Measurements from ENCODE around the gene SMIM14. TPM values are rescaled to one million over a fixed set of nuclear protein-coding genes. Genes with fewer than 3 reads are reported as not detected.

The SMIM14 gene
- total and polyA plus RNA-seq, 8 donors = 52.9 to 67.8 (median 55.4) TPM

GRCh38 chr4:39631700-39632079 is 7.0 kb downstream of the SMIM14 start:
- Histone ChIP-seq H3K9me3 (no peaks in the 10 kb centered on the region), H3K36me3 (peaks cover 0 to 11% of the 10 kb centered on the region in 2 donors), H3K4me1 (peaks cover 5 to 24% of the 10 kb centered on the region in 2 donors), H3K27ac (no peak overlapping the region), H3K4me3 (no peak overlapping the region), H3K27me3 (no peaks in the 10 kb centered on the region)
- ATAC-seq (no peak), DNase-seq (no peak)
- TF ChIP-seq CTCF (IDR thresholded peaks at IDR 0.05) = no peak
- intact Hi-C loops (cut with DNase I) = loop anchor here in 1 of 2 donors (10.0 kb wide), 1 partner anchor 107 kb away; the partner anchor contains the start of gene UGDH

- DNase-seq (no peak), ATAC-seq (no peak)
- no peak overlapping the region for H3K4me3 ChIP-seq
- H3K27me3 ChIP-seq = no peaks in the 10 kb centered on the region
- H3K9me3 ChIP-seq = no peaks in the 10 kb centered on the region
- H3K36me3 ChIP-seq = peaks cover 0 to 8% of the 10 kb centered on the region in 2 donors
- intact Hi-C loops (cut with DNase I) = no loop called here
- no peak for TF ChIP-seq CTCF (IDR thresholded peaks at IDR 0.05)
- peaks cover 0 to 15% of the 10 kb centered on the region in 2 donors for H3K4me1 ChIP-seq
- no peak overlapping the region for H3K27ac ChIP-seq
Measured at GRCh38 chr4:39627413-39627812, 11.3 kb downstream of the SMIM14 start.

- no peak for TF ChIP-seq CTCF (IDR thresholded peaks at IDR 0.05)
- intact Hi-C loops (cut with DNase I) = no loop called here
- H3K4me3 ChIP-seq = no peak overlapping the region
Measured at GRCh38 chr4:39626913-39627312, 11.8 kb downstream of the SMIM14 start.

GRCh38 chr4:39626261-39626660 is 12.4 kb downstream of the SMIM14 start:
- no peak for TF ChIP-seq CTCF (IDR thresholded peaks at IDR 0.05)
- ATAC-seq = no peak

More at GRCh38 chr4:39626913-39627312, 11.8 kb downstream of the SMIM14 start:
- no peak for DNase-seq
- ATAC-seq = no peak
- H3K36me3 ChIP-seq = peaks cover 0 to 8% of the 10 kb centered on the region in 2 donors
- H3K27ac ChIP-seq = no peak overlapping the region
- H3K9me3 ChIP-seq = no peaks in the 10 kb centered on the region
- H3K27me3 ChIP-seq = no peaks in the 10 kb centered on the region
- peaks cover 0 to 16% of the 10 kb centered on the region in 2 donors for H3K4me1 ChIP-seq

GRCh38 chr4:39621582-39621981 is 17.1 kb downstream of the SMIM14 start:
- ATAC-seq = peak; percentile 93
- no peak for TF ChIP-seq CTCF (IDR thresholded peaks at IDR 0.05)
- DNase-seq = peak in 1 of 4 donors; percentile 77
- intact Hi-C loops (cut with DNase I) = no loop called here
- Histone ChIP-seq H3K9me3 (no peaks in the 10 kb centered on the region), H3K4me3 (no peak overlapping the region), H3K27ac (peak overlapping the region; percentile 30 to 57), H3K36me3 (peaks cover 0 to 4% of the 10 kb centered on the region in 2 donors), H3K4me1 (peaks cover 0 to 26% of the 10 kb centered on the region in 2 donors), H3K27me3 (no peaks in the 10 kb centered on the region)

More at GRCh38 chr4:39626261-39626660, 12.4 kb downstream of the SMIM14 start:
- no peaks in the 10 kb centered on the region for H3K9me3 ChIP-seq
- no peak for DNase-seq
- H3K27ac ChIP-seq = no peak overlapping the region
- H3K4me3 ChIP-seq = no peak overlapping the region
- no peaks in the 10 kb centered on the region for H3K27me3 ChIP-seq
- peaks cover 0 to 22% of the 10 kb centered on the region in 2 donors for H3K4me1 ChIP-seq
- peaks cover 0 to 8% of the 10 kb centered on the region in 2 donors for H3K36me3 ChIP-seq
- intact Hi-C loops (cut with DNase I) = no loop called here

Measured in left lung (tissue), 10 donors.